GM12878 (cell line): ENCODE measurements around the gene EYS.

Source experiments
- BCL3 ChIP-seq: IDR thresholded peaks from 2 replicates; pipeline ENCODE4 v1.6.1; 2011; ENCODE audit warnings: borderline replicate concordance, low read depth, mild to moderate bottlenecking, moderate library complexity, low read length; ENCODE audit not compliant: insufficient read depth, poor library complexity, severe bottlenecking
- CBFB ChIP-seq: IDR thresholded peaks from 2 replicates; pipeline ENCODE4 v1.6.1; 2016; ENCODE audit warnings: antibody characterized with exemption, low read depth
- CHD1 ChIP-seq: IDR thresholded peaks from 2 replicates; pipeline ENCODE4 v1.6.1; 2012; ENCODE audit warnings: low read depth, low read length, improper control_type of control experiment
- GABPA ChIP-seq: IDR thresholded peaks from 2 replicates; pipeline ENCODE4 v1.6.1; 2014; ENCODE audit warnings: antibody characterized with exemption, low read depth, mild to moderate bottlenecking, inconsistent platforms
- MYC ChIP-seq: IDR thresholded peaks from 2 replicates; pipeline ENCODE4 v1.6.1; 2011; ENCODE audit warnings: mild to moderate bottlenecking, low read length, moderate library complexity, inconsistent platforms; ENCODE audit not compliant: insufficient read depth, insufficient replicate concordance, insufficient read length, severe bottlenecking
- NR2C2 ChIP-seq: IDR thresholded peaks from 2 replicates; pipeline ENCODE4 v1.6.1; 2011; ENCODE audit warnings: borderline replicate concordance, low read depth; ENCODE audit not compliant: control insufficient read depth, insufficient read length
- USF2 ChIP-seq: IDR thresholded peaks from 2 replicates; pipeline ENCODE4 v1.6.1; 2011; ENCODE audit warnings: low read depth, low read length, improper control_type of control experiment, borderline replicate concordance
- TF ChIP-seq, protein P1 (sequence below): IDR thresholded peaks from 2 replicates; pipeline ENCODE4 v1.6.1; 2011; ENCODE audit warnings: low read depth, mild to moderate bottlenecking, low read length, moderate library complexity, borderline replicate concordance; ENCODE audit errors: extremely low read depth
- TF ChIP-seq, protein P2 (sequence below), 3 experiments: IDR thresholded peaks in 2 of 3; conservative IDR thresholded peaks in 1 of 3; 2 replicates each; pipeline ENCODE4 v1.5.1; 2011; ENCODE audit warnings: low read depth in 3 of 3, low read length in 3 of 3, mild to moderate bottlenecking in 3 of 3, control low read depth in 2 of 3, moderate library complexity in 2 of 3, inconsistent platforms in 1 of 3, mixed read lengths in 1 of 3; ENCODE audit not compliant: control insufficient read depth in 2 of 3, insufficient read depth in 1 of 3; ENCODE audit errors: extremely low read depth in 1 of 3

- TF ChIP-seq MYC = no peak
- TF ChIP-seq, protein P1, sequence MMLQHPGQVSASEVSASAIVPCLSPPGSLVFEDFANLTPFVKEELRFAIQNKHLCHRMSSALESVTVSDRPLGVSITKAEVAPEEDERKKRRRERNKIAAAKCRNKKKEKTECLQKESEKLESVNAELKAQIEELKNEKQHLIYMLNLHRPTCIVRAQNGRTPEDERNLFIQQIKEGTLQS = no peak
- TF ChIP-seq, protein P2, sequence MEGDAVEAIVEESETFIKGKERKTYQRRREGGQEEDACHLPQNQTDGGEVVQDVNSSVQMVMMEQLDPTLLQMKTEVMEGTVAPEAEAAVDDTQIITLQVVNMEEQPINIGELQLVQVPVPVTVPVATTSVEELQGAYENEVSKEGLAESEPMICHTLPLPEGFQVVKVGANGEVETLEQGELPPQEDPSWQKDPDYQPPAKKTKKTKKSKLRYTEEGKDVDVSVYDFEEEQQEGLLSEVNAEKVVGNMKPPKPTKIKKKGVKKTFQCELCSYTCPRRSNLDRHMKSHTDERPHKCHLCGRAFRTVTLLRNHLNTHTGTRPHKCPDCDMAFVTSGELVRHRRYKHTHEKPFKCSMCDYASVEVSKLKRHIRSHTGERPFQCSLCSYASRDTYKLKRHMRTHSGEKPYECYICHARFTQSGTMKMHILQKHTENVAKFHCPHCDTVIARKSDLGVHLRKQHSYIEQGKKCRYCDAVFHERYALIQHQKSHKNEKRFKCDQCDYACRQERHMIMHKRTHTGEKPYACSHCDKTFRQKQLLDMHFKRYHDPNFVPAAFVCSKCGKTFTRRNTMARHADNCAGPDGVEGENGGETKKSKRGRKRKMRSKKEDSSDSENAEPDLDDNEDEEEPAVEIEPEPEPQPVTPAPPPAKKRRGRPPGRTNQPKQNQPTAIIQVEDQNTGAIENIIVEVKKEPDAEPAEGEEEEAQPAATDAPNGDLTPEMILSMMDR (IDR thresholded peaks at IDR 0.05 in 2 of 3, conservative IDR thresholded peaks at IDR 0.05 in 1 of 3; ENCODE audit: control insufficient read depth in 2 of 3, extremely low read depth in 1 of 3, insufficient read depth in 1 of 3, low read depth in 3 of 3, low read length in 3 of 3) = no peak
- TF ChIP-seq GABPA = peak; percentile 62; the same call in 1 of the 2 replicates
- peak; percentile 65 for TF ChIP-seq USF2
- peak; percentile 88 for TF ChIP-seq BCL3
- no peak for TF ChIP-seq NR2C2
- no peak for TF ChIP-seq CHD1
- TF ChIP-seq CBFB = no peak
Observed at GRCh38 chr6:64266351-64266821, 1440.6 kb downstream of the EYS start.
